ENCODE data around the gene ANKRD42.
A peak's percentile ranks its signal among the peaks of the same experiment; 100 is the strongest.
"Not testable (repeated sequence)": the region's sequence is repeated elsewhere in the genome, so short reads cannot be mapped to it uniquely, and the experiment has no call there.

Gene ANKRD42

GRCh38 chr11:83241291-83241946 lies 47.9 kb downstream of the ANKRD42 start:
- DNase-seq (ENCODE audit: low spot score): peak; percentile 57

GRCh38 chr11:83249445-83249844 lies 55.9 kb downstream of the ANKRD42 start:
- DNase-seq (ENCODE audit: low spot score): no peak

GRCh38 chr11:83249972-83250593 lies 56.6 kb downstream of the ANKRD42 start:
- DNase-seq (ENCODE audit: low spot score): no peak

- DNase-seq (ENCODE audit: low spot score): no peak
Observed at GRCh38 chr11:83252266-83252665, 58.8 kb downstream of the ANKRD42 start.

- no peak for DNase-seq (ENCODE audit: low spot score)
Observed at GRCh38 chr11:83252941-83253340, 59.4 kb downstream of the ANKRD42 start.

- DNase-seq (ENCODE audit: low spot score): no peak
Observed at GRCh38 chr11:83255366-83255765, 61.9 kb downstream of the ANKRD42 start.

GRCh38 chr11:83256602-83257340 lies 63.3 kb downstream of the ANKRD42 start:
- no peak for DNase-seq (ENCODE audit: low spot score)

- no peak for DNase-seq (ENCODE audit: low spot score)
Observed at GRCh38 chr11:83257761-83258168, 64.3 kb downstream of the ANKRD42 start.

GRCh38 chr11:83259559-83259958 lies 66.0 kb downstream of the ANKRD42 start:
- no peak for DNase-seq (ENCODE audit: low spot score)

GRCh38 chr11:83265331-83265730 lies 71.8 kb downstream of the ANKRD42 start:
- DNase-seq (ENCODE audit: low spot score): no peak

- not testable (repeated sequence) for DNase-seq (ENCODE audit: low spot score)
Observed at GRCh38 chr11:83269080-83269479, 75.6 kb downstream of the ANKRD42 start.

- DNase-seq (ENCODE audit: low spot score): not testable (repeated sequence)
Observed at GRCh38 chr11:83271734-83272133, 78.2 kb downstream of the ANKRD42 start.

- no peak for DNase-seq (ENCODE audit: low spot score)
Observed at GRCh38 chr11:83272627-83273026, 79.1 kb downstream of the ANKRD42 start.

GRCh38 chr11:83275888-83276641 lies 82.6 kb downstream of the ANKRD42 start:
- no peak for DNase-seq (ENCODE audit: low spot score)

GRCh38 chr11:83278351-83278750 lies 84.8 kb downstream of the ANKRD42 start:
- no peak for DNase-seq (ENCODE audit: low spot score)

GRCh38 chr11:83280256-83280655 lies 86.7 kb downstream of the ANKRD42 start:
- no peak for DNase-seq (ENCODE audit: low spot score)

GRCh38 chr11:83282084-83282716 lies 88.7 kb downstream of the ANKRD42 start:
- DNase-seq (ENCODE audit: low spot score): no peak

GRCh38 chr11:83284501-83285150 lies 91.1 kb downstream of the ANKRD42 start:
- DNase-seq (ENCODE audit: low spot score): no peak

- DNase-seq (ENCODE audit: low spot score): no peak
Observed at GRCh38 chr11:83285151-83285770, 91.7 kb downstream of the ANKRD42 start.

GRCh38 chr11:83285771-83286528 lies 92.4 kb downstream of the ANKRD42 start, which contains the start of gene CCDC90B:
Gene CCDC90B (minus strand): TSS chr11:83286367. CDS start chr11:83285972, 395 bp downstream.
- peak; percentile 96 for DNase-seq (ENCODE audit: low spot score)

All from ecto neural progenitor cell (in vitro differentiated cells).